HFFc6 (cell line): Measurements from ENCODE around the gene LRIT2. TPM values are rescaled to one million over a fixed set of nuclear protein-coding genes. Genes with fewer than 3 reads are reported as not detected.
A peak's percentile ranks its signal among the peaks of the same experiment; 100 is the strongest.

Experiments
- DNase-seq: peaks from one replicate; pipeline ENCODE4 v3.0.0-alpha.2; 2018
- H3K27ac Mint-ChIP-seq: 2 replicates; pipeline ENCODE4 v1.8.0; 2020; ENCODE audit warnings: mild to moderate bottlenecking, mixed read lengths
- H3K27me3 Mint-ChIP-seq: 2 replicates; pipeline ENCODE4 v1.8.0; 2021; ENCODE audit warnings: mild to moderate bottlenecking, moderate library complexity, mixed read lengths; ENCODE audit not compliant: insufficient read depth
- H3K36me3 Mint-ChIP-seq: 2 replicates; pipeline ENCODE4 v1.8.0; 2021; ENCODE audit warnings: low read depth, mixed read lengths
- H3K4me1 Mint-ChIP-seq: 2 replicates; pipeline ENCODE4 v1.8.0; 2020; ENCODE audit warnings: low read depth, mixed read lengths
- H3K4me3 Mint-ChIP-seq: 2 replicates; pipeline ENCODE4 v1.8.0; 2020; ENCODE audit warnings: mild to moderate bottlenecking, moderate library complexity, mixed read lengths
- H3K9me3 Mint-ChIP-seq: 2 replicates; pipeline ENCODE4 v1.8.0; 2020; ENCODE audit warnings: mild to moderate bottlenecking, mixed read lengths
- total RNA-seq, 6 experiments: library from RNA; stranded (reverse); fragmentation: NEBNext Ultra II Directional; extraction: Animal tissue kit (Norgen Biotek cat#: 25700); gene quantifications; 2 replicates in 1 of 6; 3 replicates in 5 of 6; pipeline ENCODE4 v1.2.3, GENCODE V29; 2021
- TF ChIP-seq, protein P1 (sequence below): fragments of 200-600 bp; sonication (generic); IDR thresholded peaks from 2 replicates; pipeline ENCODE4 v1.5.0; 2021; ENCODE audit warnings: antibody characterized with exemption, mild to moderate bottlenecking

Gene LRIT2
- total RNA-seq, 6 experiments from 2014 or later = not detected

GRCh38 chr10:84212014-84212413, 13.3 kb downstream of the LRIT2 start:
- no peak overlapping the region for H3K4me3 Mint-ChIP-seq
- H3K36me3 Mint-ChIP-seq = no peaks in the 10 kb centered on the region
- H3K27me3 Mint-ChIP-seq = peaks cover 20% of the 10 kb centered on the region
- no peaks in the 10 kb centered on the region for H3K9me3 Mint-ChIP-seq
- DNase-seq = no peak
- no peaks in the 10 kb centered on the region for H3K4me1 Mint-ChIP-seq
- TF ChIP-seq, protein P1, sequence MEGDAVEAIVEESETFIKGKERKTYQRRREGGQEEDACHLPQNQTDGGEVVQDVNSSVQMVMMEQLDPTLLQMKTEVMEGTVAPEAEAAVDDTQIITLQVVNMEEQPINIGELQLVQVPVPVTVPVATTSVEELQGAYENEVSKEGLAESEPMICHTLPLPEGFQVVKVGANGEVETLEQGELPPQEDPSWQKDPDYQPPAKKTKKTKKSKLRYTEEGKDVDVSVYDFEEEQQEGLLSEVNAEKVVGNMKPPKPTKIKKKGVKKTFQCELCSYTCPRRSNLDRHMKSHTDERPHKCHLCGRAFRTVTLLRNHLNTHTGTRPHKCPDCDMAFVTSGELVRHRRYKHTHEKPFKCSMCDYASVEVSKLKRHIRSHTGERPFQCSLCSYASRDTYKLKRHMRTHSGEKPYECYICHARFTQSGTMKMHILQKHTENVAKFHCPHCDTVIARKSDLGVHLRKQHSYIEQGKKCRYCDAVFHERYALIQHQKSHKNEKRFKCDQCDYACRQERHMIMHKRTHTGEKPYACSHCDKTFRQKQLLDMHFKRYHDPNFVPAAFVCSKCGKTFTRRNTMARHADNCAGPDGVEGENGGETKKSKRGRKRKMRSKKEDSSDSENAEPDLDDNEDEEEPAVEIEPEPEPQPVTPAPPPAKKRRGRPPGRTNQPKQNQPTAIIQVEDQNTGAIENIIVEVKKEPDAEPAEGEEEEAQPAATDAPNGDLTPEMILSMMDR = no peak
- no peak overlapping the region for H3K27ac Mint-ChIP-seq

DNA sequence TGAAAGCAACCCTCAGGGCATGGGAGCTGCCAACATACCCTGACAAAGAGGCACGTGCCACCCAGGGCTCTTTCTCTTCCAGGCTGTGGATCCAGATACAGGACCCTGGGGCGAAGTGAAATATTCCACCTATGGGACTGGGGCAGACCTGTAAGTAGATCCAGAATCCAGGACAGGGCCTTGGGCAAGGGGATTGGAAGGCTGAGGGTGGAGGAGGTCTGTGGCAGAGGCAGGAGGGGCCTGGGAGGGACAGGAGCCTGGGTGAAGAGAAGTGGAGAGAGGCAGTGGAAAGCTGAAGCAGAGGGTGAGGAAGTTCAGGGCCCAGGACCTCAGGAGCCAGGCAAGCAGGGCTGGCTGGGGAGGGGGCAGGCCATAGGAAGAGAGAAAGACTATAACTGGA, 13.8 kb downstream of the LRIT2 start:
- no peaks in the 10 kb centered on the region for H3K4me1 Mint-ChIP-seq
- no peak overlapping the region for H3K4me3 Mint-ChIP-seq
- no peaks in the 10 kb centered on the region for H3K36me3 Mint-ChIP-seq
- peaks cover 22% of the 10 kb centered on the region for H3K27me3 Mint-ChIP-seq
- no peak overlapping the region for H3K27ac Mint-ChIP-seq
- DNase-seq = no peak
- no peaks in the 10 kb centered on the region for H3K9me3 Mint-ChIP-seq
- TF ChIP-seq, protein P1 = no peak

GRCh38 chr10:84208023-84208422, 17.3 kb downstream of the LRIT2 start:
- no peaks in the 10 kb centered on the region for H3K36me3 Mint-ChIP-seq
- no peak for DNase-seq
- peaks cover 23% of the 10 kb centered on the region for H3K27me3 Mint-ChIP-seq
- H3K4me3 Mint-ChIP-seq = no peak overlapping the region
- no peaks in the 10 kb centered on the region for H3K4me1 Mint-ChIP-seq
- no peaks in the 10 kb centered on the region for H3K9me3 Mint-ChIP-seq
- no peak overlapping the region for H3K27ac Mint-ChIP-seq
- TF ChIP-seq, protein P1 = no peak

DNA sequence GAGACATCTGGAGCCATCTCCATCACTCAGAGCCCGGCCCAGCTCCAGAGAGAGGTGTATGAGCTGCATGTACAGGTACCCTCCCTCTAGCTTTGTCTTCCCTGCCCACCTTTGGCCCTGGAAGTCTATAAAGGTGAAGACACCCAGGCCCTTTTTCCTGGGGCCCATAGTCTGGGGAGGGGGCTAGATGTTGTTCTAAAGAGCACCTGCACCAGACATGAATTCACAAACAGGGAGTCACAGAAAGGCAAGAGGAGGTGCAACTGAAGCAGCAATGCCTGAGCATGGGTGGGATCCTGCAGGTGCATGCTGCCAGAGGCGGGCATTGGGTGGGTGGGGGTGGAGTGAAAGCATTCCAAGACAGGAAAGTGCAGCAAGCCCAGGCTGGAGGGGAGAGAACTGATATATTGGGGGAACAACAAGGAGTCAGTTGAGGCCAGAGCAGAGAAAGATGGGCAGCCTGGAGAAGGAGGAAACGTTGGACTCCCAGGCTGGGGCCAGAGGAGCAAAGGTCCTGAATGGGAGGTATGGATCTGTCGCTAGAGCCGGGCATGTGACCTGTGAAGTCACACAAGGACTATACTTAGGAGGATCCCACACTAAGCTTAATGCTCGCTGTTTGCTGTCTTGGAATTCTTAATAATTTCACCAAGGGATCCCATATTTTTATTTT, 19.4 kb downstream of the LRIT2 start:
- TF ChIP-seq, protein P1 = peak; percentile 31; the same call in 1 of the 2 replicates
- Mint-ChIP-seq H3K4me3 (no peak overlapping the region), H3K27ac (no peak overlapping the region), H3K9me3 (no peaks in the 10 kb centered on the region), H3K27me3 (peaks cover 15% of the 10 kb centered on the region), H3K4me1 (no peaks in the 10 kb centered on the region), H3K36me3 (no peaks in the 10 kb centered on the region)
- no peak for DNase-seq

GRCh38 chr10:84205049-84205852, 20.1 kb downstream of the LRIT2 start:
- no peak overlapping the region for H3K27ac Mint-ChIP-seq
- TF ChIP-seq, protein P1 = peak; percentile 81
- H3K4me1 Mint-ChIP-seq = no peaks in the 10 kb centered on the region
- H3K27me3 Mint-ChIP-seq = peaks cover 14% of the 10 kb centered on the region
- H3K4me3 Mint-ChIP-seq = no peak overlapping the region
- H3K9me3 Mint-ChIP-seq = no peaks in the 10 kb centered on the region
- peak; percentile 42 for DNase-seq
- H3K36me3 Mint-ChIP-seq = no peaks in the 10 kb centered on the region
